Measurements from ENCODE around the gene KLF16.

The KLF16 gene

GRCh38 chr19:1811472-1811894, 51.9 kb downstream of the KLF16 start:
- Histone ChIP-seq H3K4me3 (ENCODE audit: low read length) (no peak overlapping the region), H3K4me1 (ENCODE audit: insufficient read depth, low read length) (peaks cover 11% of the 10 kb centered on the region), H3K36me3 (ENCODE audit: insufficient read depth, low read length) (peaks cover 7% of the 10 kb centered on the region), H2AFZ (ENCODE audit: low read depth, low read length) (no peak overlapping the region), H3K9me3 (ENCODE audit: low read length) (no peaks in the 10 kb centered on the region), H3K27me3 (ENCODE audit: insufficient read depth, low read length) (no peaks in the 10 kb centered on the region)

- Histone ChIP-seq H3K27me3 (ENCODE audit: insufficient read depth, low read length) (no peaks in the 10 kb centered on the region), H3K4me1 (ENCODE audit: insufficient read depth, low read length) (peaks cover 11% of the 10 kb centered on the region), H3K4me3 (ENCODE audit: low read length) (no peak overlapping the region), H3K9me3 (ENCODE audit: low read length) (no peaks in the 10 kb centered on the region), H3K36me3 (ENCODE audit: insufficient read depth, low read length) (no peaks in the 10 kb centered on the region), H2AFZ (ENCODE audit: low read depth, low read length) (no peak overlapping the region)
These were observed 52.8 kb downstream of the KLF16 start for GRCh38 chr19:1810439-1811160.

- H3K9me3 ChIP-seq (ENCODE audit: low read length) = no peaks in the 10 kb centered on the region
- no peaks in the 10 kb centered on the region for H3K36me3 ChIP-seq (ENCODE audit: insufficient read depth, low read length)
- no peak overlapping the region for H3K4me3 ChIP-seq (ENCODE audit: low read length)
- peaks cover 11% of the 10 kb centered on the region for H3K4me1 ChIP-seq (ENCODE audit: insufficient read depth, low read length)
- no peak overlapping the region for H2AFZ ChIP-seq (ENCODE audit: low read depth, low read length)
- H3K27me3 ChIP-seq (ENCODE audit: insufficient read depth, low read length) = no peaks in the 10 kb centered on the region
These were observed 53.7 kb downstream of the KLF16 start for GRCh38 chr19:1809678-1810077.

GRCh38 chr19:1808395-1808731, 55.0 kb downstream of the KLF16 start:
- Histone ChIP-seq H3K9me3 (ENCODE audit: low read length) (no peaks in the 10 kb centered on the region), H2AFZ (ENCODE audit: low read depth, low read length) (no peak overlapping the region), H3K4me3 (ENCODE audit: low read length) (no peak overlapping the region), H3K36me3 (ENCODE audit: insufficient read depth, low read length) (no peaks in the 10 kb centered on the region), H3K27me3 (ENCODE audit: insufficient read depth, low read length) (no peaks in the 10 kb centered on the region), H3K4me1 (ENCODE audit: insufficient read depth, low read length) (peaks cover 8% of the 10 kb centered on the region)

GRCh38 chr19:1807695-1808394, 55.5 kb downstream of the KLF16 start:
- no peak overlapping the region for H2AFZ ChIP-seq (ENCODE audit: low read depth, low read length)
- H3K4me3 ChIP-seq (ENCODE audit: low read length) = no peak overlapping the region

GRCh38 chr19:1807030-1807694, 56.2 kb downstream of the KLF16 start:
- Histone ChIP-seq H3K36me3 (ENCODE audit: insufficient read depth, low read length) (no peaks in the 10 kb centered on the region), H3K9me3 (ENCODE audit: low read length) (no peaks in the 10 kb centered on the region), H3K27me3 (ENCODE audit: insufficient read depth, low read length) (no peaks in the 10 kb centered on the region), H2AFZ (ENCODE audit: low read depth, low read length) (no peak overlapping the region), H3K4me1 (ENCODE audit: insufficient read depth, low read length) (no peaks in the 10 kb centered on the region), H3K4me3 (ENCODE audit: low read length) (no peak overlapping the region)

More at GRCh38 chr19:1807695-1808394, 55.5 kb downstream of the KLF16 start:
- H3K4me1 ChIP-seq (ENCODE audit: insufficient read depth, low read length) = peaks cover 3% of the 10 kb centered on the region
- H3K9me3 ChIP-seq (ENCODE audit: low read length) = no peaks in the 10 kb centered on the region
- no peaks in the 10 kb centered on the region for H3K27me3 ChIP-seq (ENCODE audit: insufficient read depth, low read length)
- H3K36me3 ChIP-seq (ENCODE audit: insufficient read depth, low read length) = no peaks in the 10 kb centered on the region

- Histone ChIP-seq H3K9me3 (ENCODE audit: low read length) (no peaks in the 10 kb centered on the region), H3K27me3 (ENCODE audit: insufficient read depth, low read length) (no peaks in the 10 kb centered on the region), H3K36me3 (ENCODE audit: insufficient read depth, low read length) (no peaks in the 10 kb centered on the region), H3K4me1 (ENCODE audit: insufficient read depth, low read length) (no peaks in the 10 kb centered on the region), H3K4me3 (ENCODE audit: low read length) (no peak overlapping the region), H2AFZ (ENCODE audit: low read depth, low read length) (no peak overlapping the region)
These were observed 57.0 kb downstream of the KLF16 start for GRCh38 chr19:1806184-1807029.

GRCh38 chr19:1805401-1806183, 57.8 kb downstream of the KLF16 start:
- Histone ChIP-seq H2AFZ (ENCODE audit: low read depth, low read length) (no peak overlapping the region), H3K4me3 (ENCODE audit: low read length) (no peak overlapping the region), H3K27me3 (ENCODE audit: insufficient read depth, low read length) (no peaks in the 10 kb centered on the region), H3K4me1 (ENCODE audit: insufficient read depth, low read length) (no peaks in the 10 kb centered on the region), H3K36me3 (ENCODE audit: insufficient read depth, low read length) (no peaks in the 10 kb centered on the region), H3K9me3 (ENCODE audit: low read length) (no peaks in the 10 kb centered on the region)

- H3K27me3 ChIP-seq (ENCODE audit: insufficient read depth, low read length) = no peaks in the 10 kb centered on the region
- H3K36me3 ChIP-seq (ENCODE audit: insufficient read depth, low read length) = no peaks in the 10 kb centered on the region
- H3K9me3 ChIP-seq (ENCODE audit: low read length) = no peaks in the 10 kb centered on the region
- no peak overlapping the region for H2AFZ ChIP-seq (ENCODE audit: low read depth, low read length)
- no peak overlapping the region for H3K4me3 ChIP-seq (ENCODE audit: low read length)
- H3K4me1 ChIP-seq (ENCODE audit: insufficient read depth, low read length) = no peaks in the 10 kb centered on the region
These were observed 58.5 kb downstream of the KLF16 start for GRCh38 chr19:1804858-1805257.
